H1 (cell line): ENCODE data around the gene TMEM222. TPM values are rescaled to one million over a fixed set of nuclear protein-coding genes. Genes with fewer than 3 reads are reported as not detected.

Experiments
- CBX5 ChIP-seq: fragments of 300-800, 300-1000 bp; sonication (generic); IDR thresholded peaks from 2 replicates; pipeline ENCODE4 v1.7.1; 2016; ENCODE audit warnings: antibody characterized with exemption, low read length, low read depth
- CREB1 ChIP-seq: IDR thresholded peaks from 2 replicates; pipeline ENCODE4 v1.6.1; 2012; ENCODE audit warnings: inconsistent platforms
- HDAC2 ChIP-seq, 2 experiments: fragments of 300-600 bp in 1 of 2; sonication (generic) in 1 of 2; IDR thresholded peaks; 2 replicates each; pipeline ENCODE4 v1.6.1; 2011 to 2012; ENCODE audit warnings: low read depth in 2 of 2, low read length in 2 of 2, mild to moderate bottlenecking in 2 of 2, moderate library complexity in 2 of 2, borderline replicate concordance in 1 of 2, inconsistent platforms in 1 of 2
- HDAC6 ChIP-seq: IDR thresholded peaks from one replicate; pipeline ENCODE4 v1.7.1; 2012; ENCODE audit warnings: low read depth, mild to moderate bottlenecking, inconsistent platforms, low read length, moderate library complexity
- KDM1A ChIP-seq: fragments of 200-600, 300-600 bp; sonication (generic); IDR thresholded peaks from 2 replicates; pipeline ENCODE4 v1.7.1; 2016; ENCODE audit warnings: mild to moderate bottlenecking, low read length, borderline replicate concordance
- KDM5A ChIP-seq: fragments of 200-600 bp; IDR thresholded peaks from 2 replicates; pipeline ENCODE4 v1.7.1; 2012; ENCODE audit warnings: mild to moderate bottlenecking, low read length, inconsistent platforms, mixed read lengths
- MAFK ChIP-seq: IDR thresholded peaks from 2 replicates; pipeline ENCODE4 v1.6.1; 2012; ENCODE audit warnings: low read depth, mild to moderate bottlenecking, improper control_type of control experiment, low read length
- MAX ChIP-seq: IDR thresholded peaks from 2 replicates; pipeline ENCODE4 v1.6.1; 2012; ENCODE audit warnings: inconsistent platforms
- PHF8 ChIP-seq: fragments of 200-600 bp; sonication (generic); conservative IDR thresholded peaks from 2 replicates; pipeline ENCODE4 v1.7.1; 2012; ENCODE audit warnings: low read depth, mild to moderate bottlenecking, inconsistent platforms, low read length, moderate library complexity
- POLR2A ChIP-seq, 2 experiments: IDR thresholded peaks; 1 replicate in 1 of 2; 2 replicates in 1 of 2; pipeline ENCODE4 v1.6.1; 2011; ENCODE audit warnings: low read depth in 2 of 2, low read length in 2 of 2, mild to moderate bottlenecking in 2 of 2; ENCODE audit errors: control extremely low read depth in 1 of 2
- POU5F1 ChIP-seq: IDR thresholded peaks from 2 replicates; pipeline ENCODE4 v1.6.1; 2011; ENCODE audit warnings: low read depth, mild to moderate bottlenecking, low read length, moderate library complexity
- RBBP5 ChIP-seq: IDR thresholded peaks from 2 replicates; pipeline ENCODE4 v1.7.1; 2012; ENCODE audit warnings: low read depth, mild to moderate bottlenecking, inconsistent platforms, low read length, moderate library complexity, borderline replicate concordance
- RNF2 ChIP-seq: fragments of 200-900, 300-1000 bp; sonication (generic); IDR thresholded peaks from 2 replicates; pipeline ENCODE4 v1.7.1; 2016; ENCODE audit warnings: borderline replicate concordance, low read depth, mild to moderate bottlenecking, antibody characterized with exemption, low read length; ENCODE audit not compliant: poor library complexity, severe bottlenecking; ENCODE audit errors: missing control alignments
- SAP30 ChIP-seq: fragments of 300-600 bp; sonication (generic); IDR thresholded peaks from 2 replicates; pipeline ENCODE4 v1.7.1; 2012; ENCODE audit warnings: low read length, moderate library complexity, mild to moderate bottlenecking, inconsistent platforms; ENCODE audit not compliant: insufficient read depth, insufficient replicate concordance
- SP2 ChIP-seq: IDR thresholded peaks from 2 replicates; pipeline ENCODE4 v1.6.1; 2012; ENCODE audit warnings: mild to moderate bottlenecking, low read length, inconsistent platforms
- TAF7 ChIP-seq: optimal IDR thresholded peaks from 2 replicates; pipeline ENCODE3; 2011; ENCODE audit warnings: low read depth, mild to moderate bottlenecking, inconsistent platforms, low read length, moderate library complexity, borderline replicate concordance
- USF2 ChIP-seq: IDR thresholded peaks from 2 replicates; pipeline ENCODE4 v1.6.1; 2011; ENCODE audit warnings: low read length, improper control_type of control experiment
- ZNF274 ChIP-seq: IDR thresholded peaks from 2 replicates; pipeline ENCODE4 v1.7.0; 2012; ENCODE audit warnings: low read length, borderline replicate concordance; ENCODE audit errors: extremely low read depth
- polyA plus RNA-seq, 7 experiments: library from polyadenylated mRNA; depleted of rRNA in 3 of 7; stranded (reverse) in 5 of 7; unstranded in 2 of 7; fragments of >200 nt in 5 of 7; fragments of 200-250 nt in 2 of 7; gene quantifications; 1 replicate in 5 of 7; 2 replicates in 1 of 7; 4 replicates in 1 of 7; pipeline versions ENCODE4 v1.2.1 to v1.2.3, GENCODE V29; 2011 to 2013; ENCODE audit warnings: missing spikeins in 2 of 7, mixed read lengths in 2 of 7
- total RNA-seq: library from RNA; stranded (reverse); fragmentation: NEBNext Ultra II Directional; extraction: Animal tissue kit (Norgen Biotek cat#: 25700); gene quantifications from 2 replicates; pipeline ENCODE4 v1.2.1, GENCODE V29; 2021
- TF ChIP-seq, protein P1 (sequence below): IDR thresholded peaks from 2 replicates; pipeline ENCODE4 v1.6.1; 2012; ENCODE audit warnings: low read length, inconsistent platforms

Gene TMEM222
- total and polyA plus RNA-seq, 2 of the 8 experiments (the other 6 are each of a cell fraction or from before 2014, with no cell fraction given): 27.0 to 51.8 TPM

DNA sequence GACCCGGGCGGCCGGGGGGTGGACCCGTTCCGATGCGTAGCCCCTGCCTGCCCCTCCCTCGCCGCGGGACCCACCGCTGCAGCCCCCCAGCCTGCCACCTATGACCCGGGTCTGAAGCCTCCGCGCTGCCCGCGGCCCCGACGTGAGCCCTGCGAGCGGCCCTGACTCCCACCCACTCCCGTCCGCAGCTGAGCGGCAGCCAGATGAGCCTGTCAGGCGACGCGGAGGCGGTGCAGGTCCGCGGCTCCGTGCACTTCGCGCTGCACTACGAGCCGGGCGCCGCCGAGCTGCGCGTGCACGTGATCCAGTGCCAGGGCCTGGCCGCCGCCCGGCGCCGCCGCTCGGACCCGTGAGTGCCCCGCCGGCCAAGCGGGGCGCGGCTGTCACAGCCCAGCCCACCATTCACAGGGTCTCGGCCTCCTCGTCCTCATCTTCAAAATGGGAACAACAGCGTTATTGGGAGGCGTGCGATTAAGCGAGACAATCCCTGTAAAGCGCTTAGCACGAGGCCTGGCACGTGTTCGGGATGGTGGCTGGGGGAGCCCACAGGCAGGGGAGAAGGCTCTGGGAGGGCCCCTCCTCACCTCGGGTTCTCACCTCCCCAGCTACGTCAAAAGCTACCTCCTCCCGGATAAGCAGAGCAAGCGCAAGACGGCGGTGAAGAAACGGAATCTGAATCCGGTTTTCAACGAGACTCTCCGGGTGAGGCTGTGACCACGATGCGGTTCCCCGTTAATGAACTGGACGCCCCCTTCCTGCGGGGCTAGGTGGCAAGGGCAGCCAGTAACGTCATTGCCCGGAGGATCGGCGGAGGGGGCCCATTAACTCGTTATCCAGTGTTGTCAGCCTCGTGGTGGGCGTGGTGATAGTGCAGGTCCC is 28.1 kb downstream of the TMEM222 start (continued):
- TF ChIP-seq SP2 (no peak), SAP30 (no peak), KDM5A (no peak), TAF7 (no peak), ZNF274 (no peak), RBBP5 (no peak), POLR2A (IDR thresholded peaks at IDR 0.05; ENCODE audit: control extremely low read depth in 1 of 2, low read depth in 2 of 2, low read length in 2 of 2) (0 out of 3 replicates have a peak, but pooled peaks of 1 of the 2 experiments have one; percentile 24), CBX5 (no peak), CREB1 (no peak), POU5F1 (no peak), HDAC6 (no peak), RNF2 (peak; percentile 65), PHF8 (0 out of 2 replicates have a peak, but pooled peaks have one; percentile 4), MAFK (no peak), USF2 (peak; percentile 53; the same call in 1 of the 2 replicates), MAX (peak; percentile 95), KDM1A (peak; percentile 70; the same call in 1 of the 2 replicates), HDAC2 (IDR thresholded peaks at IDR 0.05; ENCODE audit: borderline replicate concordance in 1 of 2, low read depth in 2 of 2, low read length in 2 of 2) (0 out of 4 replicates have a peak, but pooled peaks have one; percentile 3 to 62)
- TF ChIP-seq, protein P1, sequence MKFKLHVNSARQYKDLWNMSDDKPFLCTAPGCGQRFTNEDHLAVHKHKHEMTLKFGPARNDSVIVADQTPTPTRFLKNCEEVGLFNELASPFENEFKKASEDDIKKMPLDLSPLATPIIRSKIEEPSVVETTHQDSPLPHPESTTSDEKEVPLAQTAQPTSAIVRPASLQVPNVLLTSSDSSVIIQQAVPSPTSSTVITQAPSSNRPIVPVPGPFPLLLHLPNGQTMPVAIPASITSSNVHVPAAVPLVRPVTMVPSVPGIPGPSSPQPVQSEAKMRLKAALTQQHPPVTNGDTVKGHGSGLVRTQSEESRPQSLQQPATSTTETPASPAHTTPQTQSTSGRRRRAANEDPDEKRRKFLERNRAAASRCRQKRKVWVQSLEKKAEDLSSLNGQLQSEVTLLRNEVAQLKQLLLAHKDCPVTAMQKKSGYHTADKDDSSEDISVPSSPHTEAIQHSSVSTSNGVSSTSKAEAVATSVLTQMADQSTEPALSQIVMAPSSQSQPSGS: no peak
